ENCODE measurements around the gene COL23A1.

DNA sequence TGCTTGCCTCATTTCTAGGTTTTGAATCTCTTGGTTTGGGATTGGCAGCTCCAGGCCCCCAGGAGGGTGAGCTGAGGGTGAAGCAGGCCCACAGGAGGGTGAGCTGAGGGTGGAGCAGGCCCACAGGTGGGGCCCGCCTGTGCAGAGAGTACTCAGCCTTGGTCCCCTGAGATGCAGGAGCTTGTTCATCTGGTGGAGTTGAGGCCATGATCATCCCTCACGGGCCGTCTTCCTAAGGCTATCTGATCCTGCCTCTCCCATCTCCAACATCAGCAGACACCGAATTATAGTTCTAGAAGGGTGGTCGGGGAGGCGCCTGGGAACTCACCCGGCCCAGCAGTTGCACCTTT lies 225.9 kb downstream of the COL23A1 start:
- no peak for TF ChIP-seq POLR2A (IDR thresholded peaks at IDR 0.05; ENCODE audit: control extremely low read depth in 1 of 2, low read depth in 2 of 2, low read length in 2 of 2)
- no peak for TF ChIP-seq BRCA1 (IDR thresholded peaks at IDR 0.05; ENCODE audit: low read depth, low read length)
- no peak for TF ChIP-seq RXRA (IDR thresholded peaks at IDR 0.05; ENCODE audit: insufficient read depth, low read depth, low read length)
- TF ChIP-seq, protein P1, sequence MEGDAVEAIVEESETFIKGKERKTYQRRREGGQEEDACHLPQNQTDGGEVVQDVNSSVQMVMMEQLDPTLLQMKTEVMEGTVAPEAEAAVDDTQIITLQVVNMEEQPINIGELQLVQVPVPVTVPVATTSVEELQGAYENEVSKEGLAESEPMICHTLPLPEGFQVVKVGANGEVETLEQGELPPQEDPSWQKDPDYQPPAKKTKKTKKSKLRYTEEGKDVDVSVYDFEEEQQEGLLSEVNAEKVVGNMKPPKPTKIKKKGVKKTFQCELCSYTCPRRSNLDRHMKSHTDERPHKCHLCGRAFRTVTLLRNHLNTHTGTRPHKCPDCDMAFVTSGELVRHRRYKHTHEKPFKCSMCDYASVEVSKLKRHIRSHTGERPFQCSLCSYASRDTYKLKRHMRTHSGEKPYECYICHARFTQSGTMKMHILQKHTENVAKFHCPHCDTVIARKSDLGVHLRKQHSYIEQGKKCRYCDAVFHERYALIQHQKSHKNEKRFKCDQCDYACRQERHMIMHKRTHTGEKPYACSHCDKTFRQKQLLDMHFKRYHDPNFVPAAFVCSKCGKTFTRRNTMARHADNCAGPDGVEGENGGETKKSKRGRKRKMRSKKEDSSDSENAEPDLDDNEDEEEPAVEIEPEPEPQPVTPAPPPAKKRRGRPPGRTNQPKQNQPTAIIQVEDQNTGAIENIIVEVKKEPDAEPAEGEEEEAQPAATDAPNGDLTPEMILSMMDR (IDR thresholded peaks at IDR 0.05; ENCODE audit: control extremely low read depth in 1 of 3, insufficient read depth in 1 of 3, low read depth in 1 of 3, low read length in 3 of 3) = no peak

Measured in H1 (cell line).